Parathyroid adenoma (tissue), 2 donors: Measurements from ENCODE around the gene NRAS.

Experiments used
- H2AFZ ChIP-seq: fragments of 300-600 bp; sonication (generic); one replicate; pipeline ENCODE4 v1.7.0; 2017; ENCODE audit warnings: antibody characterized with exemption, mild to moderate bottlenecking
- H3K27ac ChIP-seq: fragments of 300-600 bp; sonication (generic); one replicate; pipeline ENCODE4 v1.7.0; 2017
- H3K27me3 ChIP-seq: fragments of 300-600 bp; sonication (generic); one replicate; pipeline ENCODE4 v1.7.0; 2017; ENCODE audit warnings: low read length; ENCODE audit not compliant: control insufficient read depth, insufficient read depth
- H3K36me3 ChIP-seq: fragments of 300-600 bp; sonication (generic); one replicate; pipeline ENCODE4 v1.7.0; 2017; ENCODE audit warnings: low read length; ENCODE audit not compliant: control insufficient read depth, insufficient read depth
- H3K4me1 ChIP-seq: fragments of 300-600 bp; sonication (generic); one replicate; pipeline ENCODE4 v1.7.0; 2017; ENCODE audit warnings: control low read depth
- H3K4me2 ChIP-seq: fragments of 300-600 bp; sonication (generic); one replicate; pipeline ENCODE4 v1.7.0; 2017; ENCODE audit warnings: low read length
- H3K4me3 ChIP-seq: fragments of 300-600 bp; sonication (generic); one replicate; pipeline ENCODE4 v1.7.0; 2017; ENCODE audit warnings: low read depth, low read length
- H3K79me2 ChIP-seq: fragments of 300-600 bp; sonication (generic); one replicate; pipeline ENCODE4 v1.7.0; 2017; ENCODE audit warnings: control low read depth
- H3K9ac ChIP-seq: fragments of 300-600 bp; sonication (generic); one replicate; pipeline ENCODE4 v1.7.0; 2017; ENCODE audit warnings: mild to moderate bottlenecking
- H3K9me3 ChIP-seq: fragments of 300-600 bp; sonication (generic); one replicate; pipeline ENCODE4 v1.7.0; 2017; ENCODE audit warnings: low read length; ENCODE audit not compliant: control insufficient read depth
- TF ChIP-seq, protein P1 (sequence below): fragments of 300-600 bp; sonication (generic); IDR thresholded peaks from one replicate; pipeline ENCODE4 v1.7.0; 2017; ENCODE audit warnings: antibody characterized with exemption, mild to moderate bottlenecking
- donor health status: primary hyperparathyroidism.

The NRAS gene

DNA sequence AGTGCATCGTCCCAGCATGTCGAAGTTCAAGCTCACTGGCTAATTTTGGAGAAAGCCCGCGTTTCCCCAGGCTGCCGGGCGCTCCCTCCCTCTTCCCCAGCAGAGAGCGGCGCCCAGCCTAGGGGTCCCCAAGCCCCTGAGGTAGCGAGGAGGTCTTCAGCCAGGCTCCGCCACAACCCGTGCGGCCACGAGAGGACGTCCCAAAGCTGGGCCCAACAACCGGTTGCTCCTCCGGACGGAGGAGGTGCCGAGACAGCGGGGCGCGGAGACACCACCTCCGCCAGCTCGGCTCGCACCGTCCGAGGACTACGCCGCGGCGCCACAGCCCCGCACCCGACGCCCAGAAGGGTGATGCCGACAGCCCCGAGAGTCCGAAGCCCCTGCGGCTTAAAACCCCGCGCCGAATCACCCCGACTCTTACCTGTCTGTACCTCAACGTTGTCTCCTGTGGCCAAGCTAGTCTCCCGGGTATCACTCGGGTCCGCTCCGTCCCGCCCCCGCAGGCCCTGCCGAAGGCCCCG, 46.9 kb downstream of the NRAS start, which contains the start of gene DENND2C:
Gene DENND2C, minus strand, starts transcription at position 488 of the 521 bp plus-strand sequence. CDS start 44,065 bp downstream, outside the sequence.
- Histone ChIP-seq H2AFZ (peak within 1 kb of the TSS; percentile 87), H3K4me2 (peak within 1 kb of the TSS; percentile 81), H3K9me3 (no peaks in the 10 kb centered on the region), H3K27ac (peak within 1 kb of the TSS; percentile 47), H3K36me3 (no peaks in the 10 kb centered on the region), H3K79me2 (no peaks in the 10 kb centered on the region), H3K4me1 (no peaks in the 10 kb centered on the region), H3K27me3 (no peaks in the 10 kb centered on the region), H3K9ac (no peak within 1 kb of the TSS), H3K4me3 (peak within 1 kb of the TSS; percentile 70)
- TF ChIP-seq, protein P1, sequence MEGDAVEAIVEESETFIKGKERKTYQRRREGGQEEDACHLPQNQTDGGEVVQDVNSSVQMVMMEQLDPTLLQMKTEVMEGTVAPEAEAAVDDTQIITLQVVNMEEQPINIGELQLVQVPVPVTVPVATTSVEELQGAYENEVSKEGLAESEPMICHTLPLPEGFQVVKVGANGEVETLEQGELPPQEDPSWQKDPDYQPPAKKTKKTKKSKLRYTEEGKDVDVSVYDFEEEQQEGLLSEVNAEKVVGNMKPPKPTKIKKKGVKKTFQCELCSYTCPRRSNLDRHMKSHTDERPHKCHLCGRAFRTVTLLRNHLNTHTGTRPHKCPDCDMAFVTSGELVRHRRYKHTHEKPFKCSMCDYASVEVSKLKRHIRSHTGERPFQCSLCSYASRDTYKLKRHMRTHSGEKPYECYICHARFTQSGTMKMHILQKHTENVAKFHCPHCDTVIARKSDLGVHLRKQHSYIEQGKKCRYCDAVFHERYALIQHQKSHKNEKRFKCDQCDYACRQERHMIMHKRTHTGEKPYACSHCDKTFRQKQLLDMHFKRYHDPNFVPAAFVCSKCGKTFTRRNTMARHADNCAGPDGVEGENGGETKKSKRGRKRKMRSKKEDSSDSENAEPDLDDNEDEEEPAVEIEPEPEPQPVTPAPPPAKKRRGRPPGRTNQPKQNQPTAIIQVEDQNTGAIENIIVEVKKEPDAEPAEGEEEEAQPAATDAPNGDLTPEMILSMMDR, result no peak

DNA sequence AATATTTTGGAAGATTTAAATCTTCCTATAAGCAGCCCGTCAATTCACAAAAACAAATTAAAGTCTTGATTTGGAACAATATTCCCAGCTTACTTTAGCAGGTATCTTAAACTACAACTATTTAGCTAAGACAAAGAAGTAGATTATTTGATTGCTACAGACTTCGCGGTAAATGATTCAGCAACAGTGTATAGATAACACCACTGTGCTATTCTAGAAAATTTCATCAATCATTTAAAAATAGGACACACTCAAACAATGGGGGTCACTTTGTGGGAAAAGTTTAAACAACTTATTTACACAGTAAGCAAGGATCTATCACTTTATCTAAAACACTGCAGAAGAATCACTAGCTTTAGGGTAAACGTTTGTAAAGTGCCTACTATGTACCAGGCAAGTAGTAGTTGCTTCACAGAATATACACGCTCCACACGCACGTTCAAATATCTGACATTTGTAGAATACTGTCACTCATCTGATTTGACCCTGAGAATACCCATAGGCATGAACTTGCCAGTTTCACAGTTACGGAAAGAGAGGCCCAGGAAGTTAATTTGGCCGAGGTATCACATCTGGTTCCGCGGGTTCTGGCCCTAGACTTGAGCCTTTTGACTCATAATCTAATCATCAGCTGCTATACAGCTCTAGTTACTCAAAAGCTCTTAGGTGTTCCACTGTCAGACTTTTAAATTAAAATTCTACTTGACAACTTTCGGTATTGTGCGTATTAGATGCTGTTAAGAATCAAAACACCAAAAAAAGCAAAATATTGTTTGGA, 47.6 kb downstream of the NRAS start:
- H2AFZ ChIP-seq, result peak overlapping the region; percentile 87
- H3K79me2 ChIP-seq, result no peaks in the 10 kb centered on the region
- H3K9me3 ChIP-seq, result no peaks in the 10 kb centered on the region
- no peaks in the 10 kb centered on the region for H3K36me3 ChIP-seq
- H3K4me3 ChIP-seq, result peak overlapping the region; percentile 70
- H3K4me2 ChIP-seq, result peak overlapping the region; percentile 81
- H3K27me3 ChIP-seq, result no peaks in the 10 kb centered on the region
- no peak overlapping the region for H3K27ac ChIP-seq
- H3K9ac ChIP-seq, result no peak overlapping the region
- TF ChIP-seq, protein P1, result no peak
- no peaks in the 10 kb centered on the region for H3K4me1 ChIP-seq

DNA sequence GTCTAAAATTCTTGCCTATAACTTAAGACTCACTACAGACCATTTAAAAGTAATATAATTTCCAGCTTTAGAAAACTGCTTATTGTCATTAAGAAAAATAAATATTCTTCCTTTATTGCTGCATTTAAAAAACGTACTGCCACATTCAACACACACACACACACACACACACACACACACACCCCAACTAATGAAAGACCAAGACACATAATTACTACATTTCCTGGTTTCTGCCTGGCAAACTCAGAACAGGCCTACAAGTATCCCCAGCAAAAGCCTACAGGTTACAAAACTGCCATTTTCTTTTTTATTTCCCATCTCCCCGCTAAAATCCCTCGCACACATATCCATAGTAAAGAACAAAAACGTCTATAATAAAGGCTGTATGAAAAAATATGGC, 48.2 kb downstream of the NRAS start:
- H3K27ac ChIP-seq, result no peak overlapping the region
- TF ChIP-seq, protein P1, result no peak

DNA sequence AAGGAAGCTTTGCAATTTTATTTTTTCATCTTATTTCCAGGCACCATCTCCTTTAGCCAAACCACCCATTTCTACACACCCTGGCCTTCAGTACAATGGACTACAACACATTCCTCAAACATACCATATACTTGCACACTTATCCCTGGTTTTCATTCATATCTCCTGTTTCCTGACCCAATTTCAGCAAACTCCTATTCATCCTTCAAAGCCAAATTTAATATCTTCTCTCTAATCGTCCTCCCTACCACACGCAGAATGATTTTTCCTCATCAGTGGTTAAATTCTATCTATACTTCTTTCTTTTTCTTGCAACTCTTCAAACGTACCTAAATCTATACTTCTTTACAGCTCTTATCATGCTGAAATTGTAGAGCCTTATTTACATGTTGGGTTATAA, 49.6 kb downstream of the NRAS start:
- H3K36me3 ChIP-seq, result no peaks in the 10 kb centered on the region
- no peak overlapping the region for H3K27ac ChIP-seq
- no peaks in the 10 kb centered on the region for H3K4me1 ChIP-seq
- H3K27me3 ChIP-seq, result no peaks in the 10 kb centered on the region
- no peak overlapping the region for H3K4me2 ChIP-seq
- TF ChIP-seq, protein P1, result no peak
- no peak overlapping the region for H3K4me3 ChIP-seq
- no peak overlapping the region for H2AFZ ChIP-seq
- H3K9ac ChIP-seq, result no peak overlapping the region
- no peaks in the 10 kb centered on the region for H3K79me2 ChIP-seq
- no peaks in the 10 kb centered on the region for H3K9me3 ChIP-seq

More for the DNA sequence above, 48.2 kb downstream of the NRAS start:
- Histone ChIP-seq H3K36me3 (no peaks in the 10 kb centered on the region), H3K79me2 (no peaks in the 10 kb centered on the region), H3K9ac (no peak overlapping the region), H3K27me3 (no peaks in the 10 kb centered on the region), H3K9me3 (no peaks in the 10 kb centered on the region), H3K4me2 (no peak overlapping the region), H3K4me1 (no peaks in the 10 kb centered on the region), H2AFZ (no peak overlapping the region), H3K4me3 (no peak overlapping the region)
